HepG2 (cell line): ENCODE measurements around the gene MED9. TPM values are rescaled to one million over a fixed set of nuclear protein-coding genes. Genes with fewer than 3 reads are reported as not detected.

Experiments
- GZF1 ChIP-seq: sonication (generic); formaldehyde crosslinking; IDR thresholded peaks from 2 replicates; pipeline ENCODE4 v1.5.1; 2020; ENCODE audit warnings: mild to moderate bottlenecking, missing genetic modification reagents
- SP2 ChIP-seq: sonication (generic); formaldehyde crosslinking; IDR thresholded peaks from 2 replicates; pipeline ENCODE4 v1.5.1; 2020; ENCODE audit warnings: mild to moderate bottlenecking, missing genetic modification reagents
- ZNF557 ChIP-seq: sonication (generic); formaldehyde crosslinking; IDR thresholded peaks from 2 replicates; pipeline ENCODE4 v1.4.0; 2020; ENCODE audit warnings: missing genetic modification reagents
- polyA plus RNA-seq, 8 experiments: library from polyadenylated mRNA; depleted of rRNA in 3 of 8; stranded (reverse) in 7 of 8; unstranded in 1 of 8; fragments of >200 nt; fragmentation: Illumina TruSeq in 4 of 8; extraction: Trizol in 4 of 8; gene quantifications; 2 replicates each; pipeline versions ENCODE4 v1.2.1 to v1.2.3, GENCODE V29; 2011 to 2016; ENCODE audit warnings: low read depth in 4 of 8, missing spikeins in 1 of 8, mixed read lengths in 1 of 8; ENCODE audit not compliant: insufficient read depth in 1 of 8
- total RNA-seq, 5 experiments: library from RNA; depleted of rRNA; stranded (reverse); fragments of >200 nt; fragmentation: Illumina TruSeq; extraction: Trizol; gene quantifications; 2 replicates each; pipeline ENCODE4 v1.2.3, GENCODE V29; 2016; ENCODE audit warnings: low read depth in 1 of 5
- TF ChIP-seq, protein P1 (sequence below): sonication (generic); formaldehyde crosslinking; IDR thresholded peaks from 2 replicates; pipeline ENCODE4 v1.5.1; 2020; ENCODE audit warnings: mild to moderate bottlenecking, missing genetic modification reagents, moderate library complexity
- TF ChIP-seq, protein P2 (sequence below): sonication (generic); formaldehyde crosslinking; IDR thresholded peaks from 2 replicates; pipeline ENCODE4 v1.8.0; 2023; ENCODE audit warnings: mild to moderate bottlenecking, missing genetic modification reagents
- TF ChIP-seq, protein P3 (sequence below): sonication (generic); formaldehyde crosslinking; IDR thresholded peaks from 2 replicates; pipeline ENCODE4 v1.5.0; 2020; ENCODE audit warnings: missing genetic modification reagents
- TF ChIP-seq, protein P4 (sequence below): sonication (generic); formaldehyde crosslinking; IDR thresholded peaks from one replicate; pipeline ENCODE4 v1.5.1; 2020; ENCODE audit warnings: mild to moderate bottlenecking, missing genetic modification reagents; ENCODE audit errors: not compliant biosample characterization
- TF ChIP-seq, protein P5 (sequence below): sonication (generic); formaldehyde crosslinking; IDR thresholded peaks from 2 replicates; pipeline ENCODE4 v1.5.0; 2020; ENCODE audit warnings: missing genetic modification reagents
- TF ChIP-seq, protein P6 (sequence below): sonication (generic); formaldehyde crosslinking; IDR thresholded peaks from 2 replicates; pipeline ENCODE4 v1.5.0; 2020; ENCODE audit warnings: mild to moderate bottlenecking, missing genetic modification reagents

MED9 gene
- total and polyA plus RNA-seq, 2 of the 13 experiments (the other 11 are each of a cell fraction or from before 2014, with no cell fraction given): 11.9 to 15.1 TPM

DNA sequence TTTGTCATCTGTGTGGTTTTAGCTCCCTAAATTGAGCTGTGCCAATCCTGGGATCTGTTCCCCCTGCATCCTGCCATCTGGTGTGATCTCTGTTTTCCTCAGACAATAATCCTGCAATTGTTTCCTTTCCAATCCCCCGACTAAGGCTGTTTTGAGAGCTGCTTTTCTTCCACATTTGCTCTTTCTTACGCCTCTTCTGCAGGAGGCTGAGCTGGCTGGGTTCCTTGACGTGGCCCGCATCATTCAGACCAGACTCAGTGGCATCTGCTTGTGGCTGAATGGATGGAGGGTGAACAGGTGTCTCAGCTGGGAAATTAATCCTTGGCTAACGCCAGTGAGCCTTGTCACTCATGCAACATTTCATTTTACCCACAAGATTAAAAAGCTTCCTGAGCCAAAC lies 9.8 kb upstream of the MED9 start (continued):
- TF ChIP-seq, protein P1, sequence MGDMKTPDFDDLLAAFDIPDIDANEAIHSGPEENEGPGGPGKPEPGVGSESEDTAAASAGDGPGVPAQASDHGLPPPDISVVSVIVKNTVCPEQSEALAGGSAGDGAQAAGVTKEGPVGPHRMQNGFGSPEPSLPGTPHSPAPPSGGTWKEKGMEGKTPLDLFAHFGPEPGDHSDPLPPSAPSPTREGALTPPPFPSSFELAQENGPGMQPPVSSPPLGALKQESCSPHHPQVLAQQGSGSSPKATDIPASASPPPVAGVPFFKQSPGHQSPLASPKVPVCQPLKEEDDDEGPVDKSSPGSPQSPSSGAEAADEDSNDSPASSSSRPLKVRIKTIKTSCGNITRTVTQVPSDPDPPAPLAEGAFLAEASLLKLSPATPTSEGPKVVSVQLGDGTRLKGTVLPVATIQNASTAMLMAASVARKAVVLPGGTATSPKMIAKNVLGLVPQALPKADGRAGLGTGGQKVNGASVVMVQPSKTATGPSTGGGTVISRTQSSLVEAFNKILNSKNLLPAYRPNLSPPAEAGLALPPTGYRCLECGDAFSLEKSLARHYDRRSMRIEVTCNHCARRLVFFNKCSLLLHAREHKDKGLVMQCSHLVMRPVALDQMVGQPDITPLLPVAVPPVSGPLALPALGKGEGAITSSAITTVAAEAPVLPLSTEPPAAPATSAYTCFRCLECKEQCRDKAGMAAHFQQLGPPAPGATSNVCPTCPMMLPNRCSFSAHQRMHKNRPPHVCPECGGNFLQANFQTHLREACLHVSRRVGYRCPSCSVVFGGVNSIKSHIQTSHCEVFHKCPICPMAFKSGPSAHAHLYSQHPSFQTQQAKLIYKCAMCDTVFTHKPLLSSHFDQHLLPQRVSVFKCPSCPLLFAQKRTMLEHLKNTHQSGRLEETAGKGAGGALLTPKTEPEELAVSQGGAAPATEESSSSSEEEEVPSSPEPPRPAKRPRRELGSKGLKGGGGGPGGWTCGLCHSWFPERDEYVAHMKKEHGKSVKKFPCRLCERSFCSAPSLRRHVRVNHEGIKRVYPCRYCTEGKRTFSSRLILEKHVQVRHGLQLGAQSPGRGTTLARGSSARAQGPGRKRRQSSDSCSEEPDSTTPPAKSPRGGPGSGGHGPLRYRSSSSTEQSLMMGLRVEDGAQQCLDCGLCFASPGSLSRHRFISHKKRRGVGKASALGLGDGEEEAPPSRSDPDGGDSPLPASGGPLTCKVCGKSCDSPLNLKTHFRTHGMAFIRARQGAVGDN (CRISPR knock-in tag): no peak
- TF ChIP-seq, protein P2, sequence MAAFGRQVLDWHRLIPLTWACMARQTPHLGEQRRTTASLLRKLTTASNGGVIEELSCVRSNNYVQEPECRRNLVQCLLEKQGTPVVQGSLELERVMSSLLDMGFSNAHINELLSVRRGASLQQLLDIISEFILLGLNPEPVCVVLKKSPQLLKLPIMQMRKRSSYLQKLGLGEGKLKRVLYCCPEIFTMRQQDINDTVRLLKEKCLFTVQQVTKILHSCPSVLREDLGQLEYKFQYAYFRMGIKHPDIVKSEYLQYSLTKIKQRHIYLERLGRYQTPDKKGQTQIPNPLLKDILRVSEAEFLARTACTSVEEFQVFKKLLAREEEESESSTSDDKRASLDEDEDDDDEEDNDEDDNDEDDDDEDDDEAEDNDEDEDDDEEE (CRISPR knock-in tag): no peak
- TF ChIP-seq ZNF557 (CRISPR knock-in tag) (no peak), GZF1 (no peak), SP2 (CRISPR knock-in tag) (no peak)
- TF ChIP-seq, protein P3, sequence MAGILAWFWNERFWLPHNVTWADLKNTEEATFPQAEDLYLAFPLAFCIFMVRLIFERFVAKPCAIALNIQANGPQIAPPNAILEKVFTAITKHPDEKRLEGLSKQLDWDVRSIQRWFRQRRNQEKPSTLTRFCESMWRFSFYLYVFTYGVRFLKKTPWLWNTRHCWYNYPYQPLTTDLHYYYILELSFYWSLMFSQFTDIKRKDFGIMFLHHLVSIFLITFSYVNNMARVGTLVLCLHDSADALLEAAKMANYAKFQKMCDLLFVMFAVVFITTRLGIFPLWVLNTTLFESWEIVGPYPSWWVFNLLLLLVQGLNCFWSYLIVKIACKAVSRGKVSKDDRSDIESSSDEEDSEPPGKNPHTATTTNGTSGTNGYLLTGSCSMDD (CRISPR knock-in tag): no peak
- TF ChIP-seq, protein P4, sequence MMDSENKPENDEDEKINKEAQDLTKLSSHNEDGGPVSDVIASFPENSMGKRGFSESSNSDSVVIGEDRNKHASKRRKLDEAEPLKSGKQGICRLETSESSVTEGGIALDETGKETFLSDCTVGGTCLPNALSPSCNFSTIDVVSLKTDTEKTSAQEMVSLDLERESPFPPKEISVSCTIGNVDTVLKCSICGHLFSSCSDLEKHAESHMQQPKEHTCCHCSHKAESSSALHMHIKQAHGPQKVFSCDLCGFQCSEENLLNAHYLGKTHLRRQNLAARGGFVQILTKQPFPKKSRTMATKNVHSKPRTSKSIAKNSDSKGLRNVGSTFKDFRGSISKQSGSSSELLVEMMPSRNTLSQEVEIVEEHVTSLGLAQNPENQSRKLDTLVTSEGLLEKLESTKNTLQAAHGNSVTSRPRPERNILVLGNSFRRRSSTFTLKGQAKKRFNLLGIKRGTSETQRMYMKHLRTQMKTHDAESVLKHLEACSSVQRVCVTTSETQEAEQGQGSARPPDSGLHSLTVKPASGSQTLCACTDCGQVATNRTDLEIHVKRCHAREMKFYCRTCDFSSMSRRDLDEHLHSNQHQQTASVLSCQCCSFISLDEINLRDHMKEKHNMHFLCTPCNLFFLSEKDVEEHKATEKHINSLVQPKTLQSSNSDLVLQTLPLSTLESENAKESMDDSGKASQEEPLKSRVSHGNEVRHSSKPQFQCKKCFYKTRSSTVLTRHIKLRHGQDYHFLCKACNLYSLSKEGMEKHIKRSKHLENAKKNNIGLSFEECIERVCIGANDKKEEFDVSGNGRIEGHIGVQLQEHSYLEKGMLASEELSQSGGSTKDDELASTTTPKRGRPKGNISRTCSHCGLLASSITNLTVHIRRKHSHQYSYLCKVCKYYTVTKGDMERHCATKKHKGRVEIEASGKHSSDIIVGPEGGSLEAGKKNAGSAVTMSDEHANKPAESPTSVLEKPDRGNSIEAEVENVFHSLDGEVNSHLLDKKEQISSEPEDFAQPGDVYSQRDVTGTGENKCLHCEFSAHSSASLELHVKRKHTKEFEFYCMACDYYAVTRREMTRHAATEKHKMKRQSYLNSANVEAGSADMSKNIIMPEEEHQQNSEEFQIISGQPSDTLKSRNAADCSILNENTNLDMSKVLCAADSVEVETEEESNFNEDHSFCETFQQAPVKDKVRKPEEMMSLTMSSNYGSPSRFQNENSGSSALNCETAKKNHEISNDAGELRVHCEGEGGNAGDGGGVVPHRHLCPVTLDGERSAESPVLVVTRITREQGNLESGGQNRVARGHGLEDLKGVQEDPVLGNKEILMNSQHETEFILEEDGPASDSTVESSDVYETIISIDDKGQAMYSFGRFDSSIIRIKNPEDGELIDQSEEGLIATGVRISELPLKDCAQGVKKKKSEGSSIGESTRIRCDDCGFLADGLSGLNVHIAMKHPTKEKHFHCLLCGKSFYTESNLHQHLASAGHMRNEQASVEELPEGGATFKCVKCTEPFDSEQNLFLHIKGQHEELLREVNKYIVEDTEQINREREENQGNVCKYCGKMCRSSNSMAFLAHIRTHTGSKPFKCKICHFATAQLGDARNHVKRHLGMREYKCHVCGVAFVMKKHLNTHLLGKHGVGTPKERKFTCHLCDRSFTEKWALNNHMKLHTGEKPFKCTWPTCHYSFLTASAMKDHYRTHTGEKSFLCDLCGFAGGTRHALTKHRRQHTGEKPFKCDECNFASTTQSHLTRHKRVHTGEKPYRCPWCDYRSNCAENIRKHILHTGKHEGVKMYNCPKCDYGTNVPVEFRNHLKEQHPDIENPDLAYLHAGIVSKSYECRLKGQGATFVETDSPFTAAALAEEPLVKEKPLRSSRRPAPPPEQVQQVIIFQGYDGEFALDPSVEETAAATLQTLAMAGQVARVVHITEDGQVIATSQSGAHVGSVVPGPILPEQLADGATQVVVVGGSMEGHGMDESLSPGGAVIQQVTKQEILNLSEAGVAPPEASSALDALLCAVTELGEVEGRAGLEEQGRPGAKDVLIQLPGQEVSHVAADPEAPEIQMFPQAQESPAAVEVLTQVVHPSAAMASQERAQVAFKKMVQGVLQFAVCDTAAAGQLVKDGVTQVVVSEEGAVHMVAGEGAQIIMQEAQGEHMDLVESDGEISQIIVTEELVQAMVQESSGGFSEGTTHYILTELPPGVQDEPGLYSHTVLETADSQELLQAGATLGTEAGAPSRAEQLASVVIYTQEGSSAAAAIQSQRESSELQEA (CRISPR knock-in tag): no peak
- TF ChIP-seq, protein P5, sequence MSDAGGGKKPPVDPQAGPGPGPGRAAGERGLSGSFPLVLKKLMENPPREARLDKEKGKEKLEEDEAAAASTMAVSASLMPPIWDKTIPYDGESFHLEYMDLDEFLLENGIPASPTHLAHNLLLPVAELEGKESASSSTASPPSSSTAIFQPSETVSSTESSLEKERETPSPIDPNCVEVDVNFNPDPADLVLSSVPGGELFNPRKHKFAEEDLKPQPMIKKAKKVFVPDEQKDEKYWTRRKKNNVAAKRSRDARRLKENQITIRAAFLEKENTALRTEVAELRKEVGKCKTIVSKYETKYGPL (CRISPR knock-in tag): no peak
- TF ChIP-seq, protein P6, sequence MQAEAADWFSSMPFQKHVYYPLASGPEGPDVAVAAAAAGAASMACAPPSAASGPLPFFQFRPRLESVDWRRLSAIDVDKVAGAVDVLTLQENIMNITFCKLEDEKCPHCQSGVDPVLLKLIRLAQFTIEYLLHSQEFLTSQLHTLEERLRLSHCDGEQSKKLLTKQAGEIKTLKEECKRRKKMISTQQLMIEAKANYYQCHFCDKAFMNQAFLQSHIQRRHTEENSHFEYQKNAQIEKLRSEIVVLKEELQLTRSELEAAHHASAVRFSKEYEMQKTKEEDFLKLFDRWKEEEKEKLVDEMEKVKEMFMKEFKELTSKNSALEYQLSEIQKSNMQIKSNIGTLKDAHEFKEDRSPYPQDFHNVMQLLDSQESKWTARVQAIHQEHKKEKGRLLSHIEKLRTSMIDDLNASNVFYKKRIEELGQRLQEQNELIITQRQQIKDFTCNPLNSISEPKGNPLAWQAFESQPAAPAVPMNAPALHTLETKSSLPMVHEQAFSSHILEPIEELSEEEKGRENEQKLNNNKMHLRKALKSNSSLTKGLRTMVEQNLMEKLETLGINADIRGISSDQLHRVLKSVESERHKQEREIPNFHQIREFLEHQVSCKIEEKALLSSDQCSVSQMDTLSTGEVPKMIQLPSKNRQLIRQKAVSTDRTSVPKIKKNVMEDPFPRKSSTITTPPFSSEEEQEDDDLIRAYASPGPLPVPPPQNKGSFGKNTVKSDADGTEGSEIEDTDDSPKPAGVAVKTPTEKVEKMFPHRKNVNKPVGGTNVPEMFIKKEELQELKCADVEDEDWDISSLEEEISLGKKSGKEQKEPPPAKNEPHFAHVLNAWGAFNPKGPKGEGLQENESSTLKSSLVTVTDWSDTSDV: no peak
